ENCODE data around the gene GRAP2. TPM values are rescaled to one million over a fixed set of nuclear protein-coding genes. Genes with fewer than 3 reads are reported as not detected.

The GRAP2 gene
- total RNA-seq, 1 experiment from 2014 or later, result not detected

- H3K4me1 ChIP-seq (ENCODE audit: insufficient read depth, low read length), result no peaks in the 10 kb centered on the region
- CTCF ChIA-PET, result no interaction called here
- no peak overlapping the region for H3K4me2 ChIP-seq (ENCODE audit: low read length)
- no peaks in the 10 kb centered on the region for H4K20me1 ChIP-seq (ENCODE audit: low read length)
- H3K9me2 ChIP-seq (replicated peaks; ENCODE audit: low read length), result no peaks in the 10 kb centered on the region
- DNase-seq, result no peak
- no peaks in the 10 kb centered on the region for H3K36me3 ChIP-seq (ENCODE audit: low read depth, low read length)
- POLR2A ChIA-PET (ENCODE audit: unreplicated experiment), result no interaction called here
- no peaks in the 10 kb centered on the region for H3F3A ChIP-seq (ENCODE audit: low read length, unreplicated experiment)
- H3K4me3 ChIP-seq (ENCODE audit: low read length), result no peak overlapping the region
- peaks cover 53% of the 10 kb centered on the region for H3K27me3 ChIP-seq (ENCODE audit: low read length)
- no peak overlapping the region for H3K27ac ChIP-seq (ENCODE audit: low read length)
- H3K9ac ChIP-seq (ENCODE audit: low read length), result no peak overlapping the region
- H2AFZ ChIP-seq (ENCODE audit: low read length), result no peak overlapping the region
- intact Hi-C loops (cut with micrococcal nuclease), result no loop called here
- no peaks in the 10 kb centered on the region for H3K9me3 ChIP-seq (ENCODE audit: low read length)
- no peaks in the 10 kb centered on the region for H3K79me2 ChIP-seq (ENCODE audit: low read length)
- ATAC-seq, result no peak
- no peak for TF ChIP-seq EZH2 (IDR thresholded peaks at IDR 0.05; ENCODE audit: low read length, unreplicated experiment)
- TF ChIP-seq EZH2phosphoT487 (IDR thresholded peaks at IDR 0.05; ENCODE audit: borderline replicate concordance, low read length), result no peak
- TF ChIP-seq CTCF (conservative IDR thresholded peaks at IDR 0.05; ENCODE audit: low read depth, low read length), result no peak
- no TSS peak for BruUV-seq (replicated peaks)
Observed at GRCh38 chr22:39979048-39979447, 78.2 kb downstream of the GRAP2 start.

- ATAC-seq, result no peak
Observed at GRCh38 chr22:39979458-39979857, 78.6 kb downstream of the GRAP2 start.

GRCh38 chr22:39980596-39980995 is 79.7 kb downstream of the GRAP2 start:
- Histone ChIP-seq H3K9me2 (replicated peaks; ENCODE audit: low read length) (no peaks in the 10 kb centered on the region), H3K79me2 (ENCODE audit: low read length) (no peaks in the 10 kb centered on the region), H3K36me3 (ENCODE audit: low read depth, low read length) (no peaks in the 10 kb centered on the region), H3K4me2 (ENCODE audit: low read length) (no peak overlapping the region), H2AFZ (ENCODE audit: low read length) (no peak overlapping the region), H3K4me3 (ENCODE audit: low read length) (no peak overlapping the region), H3K27me3 (ENCODE audit: low read length) (peaks cover 39% of the 10 kb centered on the region), H3K9ac (ENCODE audit: low read length) (no peak overlapping the region), H3K27ac (ENCODE audit: low read length) (no peak overlapping the region), H3F3A (ENCODE audit: low read length, unreplicated experiment) (no peaks in the 10 kb centered on the region), H4K20me1 (ENCODE audit: low read length) (no peaks in the 10 kb centered on the region), H3K4me1 (ENCODE audit: insufficient read depth, low read length) (no peaks in the 10 kb centered on the region), H3K9me3 (ENCODE audit: low read length) (no peaks in the 10 kb centered on the region)
- ATAC-seq (no peak), DNase-seq (no peak)
- BruUV-seq (replicated peaks), result no TSS peak
- TF ChIP-seq EZH2phosphoT487 (IDR thresholded peaks at IDR 0.05; ENCODE audit: borderline replicate concordance, low read length), result no peak
- no peak for TF ChIP-seq CTCF (conservative IDR thresholded peaks at IDR 0.05; ENCODE audit: low read depth, low read length)
- no peak for TF ChIP-seq EZH2 (IDR thresholded peaks at IDR 0.05; ENCODE audit: low read length, unreplicated experiment)
- intact Hi-C loops (cut with micrococcal nuclease), result no loop called here
- CTCF ChIA-PET, result no interaction called here
- POLR2A ChIA-PET (ENCODE audit: unreplicated experiment), result no interaction called here

More at GRCh38 chr22:39979458-39979857, 78.6 kb downstream of the GRAP2 start:
- Histone ChIP-seq H3K4me1 (ENCODE audit: insufficient read depth, low read length) (no peaks in the 10 kb centered on the region), H3K27me3 (ENCODE audit: low read length) (peaks cover 50% of the 10 kb centered on the region), H3K36me3 (ENCODE audit: low read depth, low read length) (no peaks in the 10 kb centered on the region), H4K20me1 (ENCODE audit: low read length) (no peaks in the 10 kb centered on the region), H3K9me3 (ENCODE audit: low read length) (no peaks in the 10 kb centered on the region), H3K79me2 (ENCODE audit: low read length) (no peaks in the 10 kb centered on the region), H3K27ac (ENCODE audit: low read length) (no peak overlapping the region), H3K9me2 (replicated peaks; ENCODE audit: low read length) (no peaks in the 10 kb centered on the region), H2AFZ (ENCODE audit: low read length) (no peak overlapping the region), H3K9ac (ENCODE audit: low read length) (no peak overlapping the region), H3K4me2 (ENCODE audit: low read length) (no peak overlapping the region), H3F3A (ENCODE audit: low read length, unreplicated experiment) (no peaks in the 10 kb centered on the region), H3K4me3 (ENCODE audit: low read length) (no peak overlapping the region)
- intact Hi-C loops (cut with micrococcal nuclease), result no loop called here
- ChIA-PET CTCF (no interaction called here), POLR2A (ENCODE audit: unreplicated experiment) (no interaction called here)
- TF ChIP-seq EZH2phosphoT487 (IDR thresholded peaks at IDR 0.05; ENCODE audit: borderline replicate concordance, low read length) (no peak), EZH2 (IDR thresholded peaks at IDR 0.05; ENCODE audit: low read length, unreplicated experiment) (no peak), CTCF (conservative IDR thresholded peaks at IDR 0.05; ENCODE audit: low read depth, low read length) (no peak)
- DNase-seq, result no peak
- BruUV-seq (replicated peaks), result no TSS peak

Measured in PC-3 (cell line).